ENCODE results near the gene KLRG1.

GRCh38 chr12:9033265-9033887 lies 44.0 kb downstream of the KLRG1 start:
- TF ChIP-seq POLR2A (IDR thresholded peaks at IDR 0.05; ENCODE audit: low read length) (no peak), KDM1A (IDR thresholded peaks at IDR 0.05; ENCODE audit: low read depth) (no peak)
